Type B pancreatic cell (in vitro differentiated cells): Measurements from ENCODE around the gene RAB10. TPM values are rescaled to one million over a fixed set of nuclear protein-coding genes. Genes with fewer than 3 reads are reported as not detected.
"Not testable (repeated sequence)": the region's sequence is repeated elsewhere in the genome, so short reads cannot be mapped to it uniquely, and the experiment has no call there.

Experiments used
- DNase-seq: peaks from one replicate; pipeline ENCODE4 v3.0.0; 2021; ENCODE audit warnings: mixed read lengths; ENCODE audit not compliant: unreplicated experiment; ENCODE audit errors: extremely low spot score
- H3K27ac Mint-ChIP-seq: 2 replicates; pipeline ENCODE4 v1.8.0; 2021; ENCODE audit warnings: mild to moderate bottlenecking, mixed read lengths
- H3K27me3 Mint-ChIP-seq: 2 replicates; pipeline ENCODE4 v1.8.0; 2021; ENCODE audit warnings: mixed read lengths
- H3K36me3 Mint-ChIP-seq: 2 replicates; pipeline ENCODE4 v1.8.0; 2021; ENCODE audit warnings: mixed read lengths
- H3K4me1 Mint-ChIP-seq: one replicate; pipeline ENCODE4 v1.8.0; 2021; ENCODE audit warnings: mixed read lengths; ENCODE audit not compliant: unreplicated experiment
- H3K4me3 Mint-ChIP-seq: 2 replicates; pipeline ENCODE4 v1.8.0; 2021; ENCODE audit warnings: mild to moderate bottlenecking, mixed read lengths
- H3K9me3 Mint-ChIP-seq: 2 replicates; pipeline ENCODE4 v1.8.0; 2021; ENCODE audit warnings: mixed read lengths
- CTCF ChIP-seq: fragments of 200-600 bp; sonication (generic); conservative IDR thresholded peaks from 2 replicates; pipeline ENCODE4 v1.5.0; 2021; ENCODE audit warnings: antibody characterized with exemption, mild to moderate bottlenecking
- total RNA-seq: library from RNA; stranded (reverse); gene quantifications from 2 replicates; pipeline ENCODE4 v1.2.1, GENCODE V29; 2021; ENCODE audit warnings: low replicate concordance

RAB10 gene
- total RNA-seq, 1 donor from 2014 or later, result 143 TPM

GRCh38 chr2:26095758-26096157, 61.9 kb downstream of the RAB10 start:
- Mint-ChIP-seq H3K4me1 (peaks cover 25% of the 10 kb centered on the region), H3K4me3 (no peak overlapping the region), H3K27me3 (no peaks in the 10 kb centered on the region), H3K36me3 (peaks cover 31% of the 10 kb centered on the region), H3K9me3 (no peaks in the 10 kb centered on the region), H3K27ac (no peak overlapping the region)
- TF ChIP-seq CTCF, result no peak
- DNase-seq, result no peak

GRCh38 chr2:26099933-26100332, 66.0 kb downstream of the RAB10 start:
- no peak for DNase-seq
- no peaks in the 10 kb centered on the region for H3K27me3 Mint-ChIP-seq
- peaks cover 46% of the 10 kb centered on the region for H3K36me3 Mint-ChIP-seq
- H3K4me3 Mint-ChIP-seq, result no peak overlapping the region
- peaks cover 13% of the 10 kb centered on the region for H3K4me1 Mint-ChIP-seq
- H3K27ac Mint-ChIP-seq, result no peak overlapping the region
- H3K9me3 Mint-ChIP-seq, result peaks cover 5% of the 10 kb centered on the region
- TF ChIP-seq CTCF, result no peak

- Mint-ChIP-seq H3K9me3 (peaks cover 5% of the 10 kb centered on the region), H3K27ac (no peak overlapping the region), H3K27me3 (no peaks in the 10 kb centered on the region), H3K4me1 (peaks cover 13% of the 10 kb centered on the region), H3K36me3 (peaks cover 50% of the 10 kb centered on the region), H3K4me3 (no peak overlapping the region)
- DNase-seq, result no peak
- TF ChIP-seq CTCF, result no peak
These were observed 66.5 kb downstream of the RAB10 start for GRCh38 chr2:26100384-26100783.

- no peak for TF ChIP-seq CTCF
- Mint-ChIP-seq H3K9me3 (peaks cover 5% of the 10 kb centered on the region), H3K36me3 (peaks cover 51% of the 10 kb centered on the region), H3K27ac (no peak overlapping the region), H3K4me1 (peaks cover under 1% of the 10 kb centered on the region), H3K4me3 (no peak overlapping the region), H3K27me3 (no peaks in the 10 kb centered on the region)
- no peak for DNase-seq
These were observed 69.9 kb downstream of the RAB10 start for GRCh38 chr2:26103752-26104151.

- not testable (repeated sequence) for H3K9me3 Mint-ChIP-seq, H3K27me3 Mint-ChIP-seq, H3K4me3 Mint-ChIP-seq, H3K27ac Mint-ChIP-seq, H3K4me1 Mint-ChIP-seq, DNase-seq
- peaks cover 31% of the 10 kb centered on the region for H3K36me3 Mint-ChIP-seq
These were observed 74.8 kb downstream of the RAB10 start for GRCh38 chr2:26108701-26109100.

GRCh38 chr2:26112201-26112600, 78.3 kb downstream of the RAB10 start:
- H3K9me3 Mint-ChIP-seq, result no peaks in the 10 kb centered on the region
- TF ChIP-seq CTCF, result no peak
- no peaks in the 10 kb centered on the region for H3K27me3 Mint-ChIP-seq
- no peak overlapping the region for H3K4me3 Mint-ChIP-seq
- no peak overlapping the region for H3K27ac Mint-ChIP-seq
- no peak for DNase-seq
- peaks cover 17% of the 10 kb centered on the region for H3K36me3 Mint-ChIP-seq
- H3K4me1 Mint-ChIP-seq, result no peaks in the 10 kb centered on the region
